Effector memory CD4-positive, alpha-beta T cell (primary cell): ENCODE measurements around the gene VRK1.

ENCODE experiments used
- DNase-seq, 3 donors: peaks; one replicate each; pipeline ENCODE4 v3.0.0-alpha.2; 2020
- H3K27ac ChIP-seq: 2 replicates; pipeline ENCODE4 v1.7.0; 2013; ENCODE audit warnings: mild to moderate bottlenecking, low read length, moderate library complexity; ENCODE audit not compliant: insufficient read depth, poor library complexity, severe bottlenecking
- H3K27me3 ChIP-seq: replicated peaks from 2 replicates; pipeline ENCODE4 v1.7.0; 2013; ENCODE audit warnings: mild to moderate bottlenecking, low read length; ENCODE audit not compliant: insufficient read depth, control insufficient read depth, poor library complexity, severe bottlenecking
- H3K36me3 ChIP-seq: 2 replicates; pipeline ENCODE4 v1.7.0; 2013; ENCODE audit warnings: mild to moderate bottlenecking, low read length, moderate library complexity; ENCODE audit not compliant: control insufficient read depth, insufficient read depth
- H3K4me1 ChIP-seq: 2 replicates; pipeline ENCODE4 v1.7.0; 2013; ENCODE audit warnings: low read length, mild to moderate bottlenecking; ENCODE audit not compliant: control insufficient read depth, insufficient read depth, poor library complexity, severe bottlenecking
- H3K4me3 ChIP-seq: 2 replicates; pipeline ENCODE4 v1.7.0; 2013; ENCODE audit warnings: low read length, low read depth, mild to moderate bottlenecking; ENCODE audit not compliant: insufficient read depth, poor library complexity, severe bottlenecking
- H3K9me3 ChIP-seq: 2 replicates; pipeline ENCODE4 v1.7.0; 2013; ENCODE audit warnings: mild to moderate bottlenecking, low read length, moderate library complexity; ENCODE audit not compliant: control insufficient read depth

VRK1 gene

GRCh38 chr14:96839251-96839650 is 42.1 kb downstream of the VRK1 start:
- Histone ChIP-seq H3K9me3 (no peaks in the 10 kb centered on the region), H3K27ac (no peak overlapping the region), H3K4me3 (no peak overlapping the region), H3K4me1 (no peaks in the 10 kb centered on the region), H3K36me3 (peaks cover 3% of the 10 kb centered on the region), H3K27me3 (no peaks in the 10 kb centered on the region)
- DNase-seq: no peak

- Histone ChIP-seq H3K27me3 (no peaks in the 10 kb centered on the region), H3K9me3 (no peaks in the 10 kb centered on the region), H3K27ac (no peak overlapping the region), H3K36me3 (peaks cover 3% of the 10 kb centered on the region), H3K4me1 (no peaks in the 10 kb centered on the region), H3K4me3 (no peak overlapping the region)
- no peak for DNase-seq
Observed at GRCh38 chr14:96843137-96843536, 46.0 kb downstream of the VRK1 start.

GRCh38 chr14:96844857-96845570 is 47.8 kb downstream of the VRK1 start:
- no peaks in the 10 kb centered on the region for H3K9me3 ChIP-seq

GRCh38 chr14:96847451-96847850 is 50.3 kb downstream of the VRK1 start:
- H3K4me1 ChIP-seq: no peaks in the 10 kb centered on the region
- no peak overlapping the region for H3K4me3 ChIP-seq
- no peaks in the 10 kb centered on the region for H3K36me3 ChIP-seq
- no peak for DNase-seq
- no peak overlapping the region for H3K27ac ChIP-seq
- H3K9me3 ChIP-seq: no peaks in the 10 kb centered on the region
- H3K27me3 ChIP-seq: no peaks in the 10 kb centered on the region

More at GRCh38 chr14:96844857-96845570, 47.8 kb downstream of the VRK1 start:
- H3K27me3 ChIP-seq: no peaks in the 10 kb centered on the region
- no peak overlapping the region for H3K4me3 ChIP-seq
- DNase-seq: no peak
- H3K36me3 ChIP-seq: no peaks in the 10 kb centered on the region
- H3K27ac ChIP-seq: no peak overlapping the region
- no peaks in the 10 kb centered on the region for H3K4me1 ChIP-seq

- no peaks in the 10 kb centered on the region for H3K9me3 ChIP-seq
- no peak overlapping the region for H3K4me3 ChIP-seq
- H3K27me3 ChIP-seq: no peaks in the 10 kb centered on the region
- H3K4me1 ChIP-seq: no peaks in the 10 kb centered on the region
- H3K27ac ChIP-seq: no peak overlapping the region
- no peaks in the 10 kb centered on the region for H3K36me3 ChIP-seq
- no peak for DNase-seq
Observed at GRCh38 chr14:96848011-96848410, 50.8 kb downstream of the VRK1 start.

GRCh38 chr14:96849733-96850132 is 52.6 kb downstream of the VRK1 start:
- no peaks in the 10 kb centered on the region for H3K4me1 ChIP-seq
- H3K4me3 ChIP-seq: no peak overlapping the region
- no peak overlapping the region for H3K27ac ChIP-seq
- no peaks in the 10 kb centered on the region for H3K9me3 ChIP-seq
- H3K36me3 ChIP-seq: no peaks in the 10 kb centered on the region
- H3K27me3 ChIP-seq: no peaks in the 10 kb centered on the region
- DNase-seq: no peak

- no peak overlapping the region for H3K4me3 ChIP-seq
- no peaks in the 10 kb centered on the region for H3K4me1 ChIP-seq
- no peak for DNase-seq
- H3K9me3 ChIP-seq: no peaks in the 10 kb centered on the region
- no peak overlapping the region for H3K27ac ChIP-seq
- H3K36me3 ChIP-seq: no peaks in the 10 kb centered on the region
- no peaks in the 10 kb centered on the region for H3K27me3 ChIP-seq
Observed at GRCh38 chr14:96851694-96852381, 54.7 kb downstream of the VRK1 start.

- Histone ChIP-seq H3K4me1 (no peaks in the 10 kb centered on the region), H3K27me3 (no peaks in the 10 kb centered on the region), H3K27ac (no peak overlapping the region), H3K4me3 (no peak overlapping the region), H3K36me3 (peaks cover 4% of the 10 kb centered on the region), H3K9me3 (no peaks in the 10 kb centered on the region)
- no peak for DNase-seq
Observed at GRCh38 chr14:96852823-96853422, 55.7 kb downstream of the VRK1 start.

- Histone ChIP-seq H3K4me1 (no peaks in the 10 kb centered on the region), H3K27me3 (no peaks in the 10 kb centered on the region), H3K9me3 (no peaks in the 10 kb centered on the region), H3K36me3 (peaks cover 4% of the 10 kb centered on the region), H3K27ac (no peak overlapping the region), H3K4me3 (no peak overlapping the region)
- no peak for DNase-seq
Observed at GRCh38 chr14:96858643-96859042, 61.5 kb downstream of the VRK1 start.
